ENCODE results near the gene DIAPH1. TPM values are rescaled to one million over a fixed set of nuclear protein-coding genes. Genes with fewer than 3 reads are reported as not detected.

The DIAPH1 gene
- total RNA-seq, 6 experiments from 2014 or later = 105 to 119 (median 109) TPM

DNA sequence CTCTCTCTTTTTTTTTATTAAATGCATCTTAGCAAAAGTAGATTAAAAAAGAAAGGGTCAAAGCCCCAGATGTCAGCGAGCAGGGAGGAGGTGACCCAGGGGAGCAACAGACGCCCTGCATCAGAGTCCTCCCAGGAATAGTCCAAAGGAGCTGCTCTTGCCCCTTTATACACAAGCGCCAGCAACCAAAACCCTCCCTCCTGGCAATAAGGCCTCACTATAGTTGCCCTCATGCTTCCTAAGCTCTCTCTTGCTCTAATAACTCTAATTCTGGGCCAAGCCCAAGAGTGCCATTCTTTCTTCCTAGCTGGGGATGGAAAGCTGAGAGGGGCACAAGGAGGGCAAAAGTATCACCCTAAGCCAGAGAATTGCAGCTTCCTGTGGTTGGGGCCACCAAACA is 103.7 kb downstream of the DIAPH1 start:
- H3K36me3 Mint-ChIP-seq (ENCODE audit: low read depth) = peaks cover 52% of the 10 kb centered on the region
- no peaks in the 10 kb centered on the region for H3K9me3 Mint-ChIP-seq
- DNase-seq = no peak
- H3K4me3 Mint-ChIP-seq = no peak overlapping the region
- TF ChIP-seq, protein P1, sequence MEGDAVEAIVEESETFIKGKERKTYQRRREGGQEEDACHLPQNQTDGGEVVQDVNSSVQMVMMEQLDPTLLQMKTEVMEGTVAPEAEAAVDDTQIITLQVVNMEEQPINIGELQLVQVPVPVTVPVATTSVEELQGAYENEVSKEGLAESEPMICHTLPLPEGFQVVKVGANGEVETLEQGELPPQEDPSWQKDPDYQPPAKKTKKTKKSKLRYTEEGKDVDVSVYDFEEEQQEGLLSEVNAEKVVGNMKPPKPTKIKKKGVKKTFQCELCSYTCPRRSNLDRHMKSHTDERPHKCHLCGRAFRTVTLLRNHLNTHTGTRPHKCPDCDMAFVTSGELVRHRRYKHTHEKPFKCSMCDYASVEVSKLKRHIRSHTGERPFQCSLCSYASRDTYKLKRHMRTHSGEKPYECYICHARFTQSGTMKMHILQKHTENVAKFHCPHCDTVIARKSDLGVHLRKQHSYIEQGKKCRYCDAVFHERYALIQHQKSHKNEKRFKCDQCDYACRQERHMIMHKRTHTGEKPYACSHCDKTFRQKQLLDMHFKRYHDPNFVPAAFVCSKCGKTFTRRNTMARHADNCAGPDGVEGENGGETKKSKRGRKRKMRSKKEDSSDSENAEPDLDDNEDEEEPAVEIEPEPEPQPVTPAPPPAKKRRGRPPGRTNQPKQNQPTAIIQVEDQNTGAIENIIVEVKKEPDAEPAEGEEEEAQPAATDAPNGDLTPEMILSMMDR (IDR thresholded peaks at IDR 0.05) = no peak
- H3K27me3 Mint-ChIP-seq (ENCODE audit: insufficient read depth) = peaks cover 15% of the 10 kb centered on the region
- H3K27ac Mint-ChIP-seq = peak overlapping the region; percentile 96
- H3K4me1 Mint-ChIP-seq (ENCODE audit: low read depth) = peaks cover 91% of the 10 kb centered on the region

DNA sequence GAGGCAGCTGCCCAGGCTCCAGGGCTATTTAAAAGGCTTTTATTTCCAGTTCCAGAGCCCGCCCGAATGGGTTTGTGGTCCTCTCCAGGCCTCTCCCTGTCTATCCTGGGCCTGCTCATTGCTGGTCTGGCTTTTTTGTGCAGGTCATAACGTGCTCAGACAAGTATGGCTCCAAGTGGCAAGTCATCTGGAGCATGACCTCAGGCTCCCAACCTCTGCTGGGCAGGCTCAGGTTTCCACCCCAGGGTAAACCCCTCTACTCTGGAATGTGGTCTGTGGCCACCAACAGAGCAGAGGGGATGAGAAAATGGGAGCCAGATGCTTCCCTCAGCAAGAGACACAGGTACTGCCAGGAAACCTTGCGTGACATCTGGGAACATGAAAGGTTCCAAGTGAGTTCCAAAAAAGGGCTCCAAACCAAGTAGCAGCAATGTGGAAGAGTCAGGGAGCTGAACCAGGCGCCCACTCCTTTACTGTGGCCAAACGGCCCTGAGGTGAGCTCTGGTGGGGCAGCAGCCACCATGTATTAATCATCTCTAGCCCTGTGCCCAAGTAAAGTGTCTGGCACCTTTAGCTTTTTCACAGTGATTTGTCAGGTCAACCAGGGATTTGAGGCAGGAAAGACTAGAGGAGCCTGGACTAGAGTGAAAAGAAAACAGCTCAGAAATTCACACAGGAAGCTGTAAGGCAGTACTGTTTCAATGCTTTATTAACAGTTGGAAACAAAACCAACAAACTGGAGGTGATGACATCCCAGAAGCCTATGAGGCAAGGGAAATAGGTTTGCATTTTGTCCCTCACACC is 104.3 kb downstream of the DIAPH1 start:
- Mint-ChIP-seq H3K9me3 (no peaks in the 10 kb centered on the region), H3K27me3 (ENCODE audit: insufficient read depth) (peaks cover 17% of the 10 kb centered on the region), H3K36me3 (ENCODE audit: low read depth) (peaks cover 50% of the 10 kb centered on the region), H3K4me3 (peak overlapping the region; percentile 85), H3K4me1 (ENCODE audit: low read depth) (peaks cover 91% of the 10 kb centered on the region), H3K27ac (peak overlapping the region; percentile 96)
- TF ChIP-seq, protein P1 (IDR thresholded peaks at IDR 0.05) = no peak
- peak; percentile 41 for DNase-seq

DNA sequence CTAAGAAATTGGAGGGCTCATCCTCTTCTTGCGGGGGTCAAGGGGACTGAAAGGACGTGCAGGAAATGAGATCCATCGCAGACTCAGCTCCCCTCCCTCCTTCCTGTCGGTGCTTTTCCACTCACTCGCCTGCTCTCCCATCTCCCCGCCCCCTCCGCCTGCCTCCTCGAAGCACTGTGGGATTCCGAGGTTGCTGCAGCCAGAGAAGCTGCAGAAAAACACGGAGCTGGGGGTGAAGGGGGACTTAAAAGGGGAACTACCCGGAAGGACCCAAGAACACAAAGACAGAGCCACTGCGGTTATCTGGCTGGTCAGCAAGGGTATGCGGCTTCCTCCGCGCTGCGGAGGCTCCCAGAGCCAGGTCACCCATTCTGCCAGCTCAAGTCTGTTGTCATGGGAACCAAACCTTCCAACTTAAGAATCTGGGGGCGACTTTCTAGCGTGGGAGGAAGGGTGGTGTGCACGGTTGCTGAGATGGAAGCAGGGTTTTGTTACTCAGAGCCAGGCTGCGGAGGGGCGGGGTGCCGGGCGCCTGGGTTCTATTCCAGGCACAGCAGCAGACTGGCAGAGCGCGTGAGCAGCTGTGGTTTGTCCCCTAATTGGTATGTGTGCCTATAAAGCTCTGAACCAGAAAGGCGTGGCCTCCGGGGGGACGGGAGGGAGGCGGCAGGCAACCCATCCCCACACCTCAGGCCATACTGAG is 105.0 kb downstream of the DIAPH1 start:
- peak; percentile 94 for DNase-seq
- peak overlapping the region; percentile 85 for H3K4me3 Mint-ChIP-seq
- H3K27me3 Mint-ChIP-seq (ENCODE audit: insufficient read depth) = peaks cover 18% of the 10 kb centered on the region
- peaks cover 91% of the 10 kb centered on the region for H3K4me1 Mint-ChIP-seq (ENCODE audit: low read depth)
- H3K9me3 Mint-ChIP-seq = no peaks in the 10 kb centered on the region
- peak overlapping the region; percentile 96 for H3K27ac Mint-ChIP-seq
- peaks cover 42% of the 10 kb centered on the region for H3K36me3 Mint-ChIP-seq (ENCODE audit: low read depth)
- TF ChIP-seq, protein P1 (IDR thresholded peaks at IDR 0.05) = no peak

DNA sequence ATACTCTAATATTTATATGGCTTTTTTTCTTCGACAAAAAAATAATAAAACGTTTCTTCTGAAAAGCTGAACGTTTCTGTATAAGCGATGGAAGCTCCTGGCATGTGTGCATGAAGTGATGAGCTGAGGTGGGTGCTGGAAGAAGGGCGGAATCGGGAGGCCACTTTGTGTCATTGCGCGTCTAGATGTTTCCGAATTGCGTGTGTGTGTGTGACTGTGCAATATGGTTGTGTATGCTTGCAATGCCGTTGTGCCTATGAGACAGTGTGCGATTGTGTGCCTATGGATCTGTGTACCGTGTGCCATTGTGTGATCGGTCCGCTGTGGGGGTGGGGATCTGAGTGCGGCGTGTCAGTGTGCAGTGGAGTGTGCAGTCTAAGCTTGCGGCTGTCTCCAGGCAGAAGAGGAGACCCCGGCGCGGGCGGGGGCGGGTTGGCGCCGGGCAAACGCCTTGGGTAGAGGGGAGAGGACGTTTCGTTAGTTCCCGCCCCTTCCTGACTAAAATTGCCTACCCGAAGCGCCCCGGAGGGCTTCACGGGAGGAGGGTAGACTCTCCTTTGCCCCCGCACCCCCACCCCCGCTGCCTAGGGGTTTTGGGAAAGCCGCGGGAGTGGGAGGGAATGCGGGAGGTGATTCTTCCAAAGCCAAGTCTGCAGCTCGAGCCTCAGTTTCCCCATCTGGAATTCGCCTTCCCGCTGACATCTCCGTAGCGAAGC is 105.7 kb downstream of the DIAPH1 start:
- H3K9me3 Mint-ChIP-seq = no peaks in the 10 kb centered on the region
- peaks cover 39% of the 10 kb centered on the region for H3K36me3 Mint-ChIP-seq (ENCODE audit: low read depth)
- peak overlapping the region; percentile 96 for H3K27ac Mint-ChIP-seq
- peak overlapping the region; percentile 85 for H3K4me3 Mint-ChIP-seq
- DNase-seq = peak; percentile 48
- TF ChIP-seq, protein P1 (IDR thresholded peaks at IDR 0.05) = no peak
- H3K27me3 Mint-ChIP-seq (ENCODE audit: insufficient read depth) = peaks cover 22% of the 10 kb centered on the region
- peaks cover 91% of the 10 kb centered on the region for H3K4me1 Mint-ChIP-seq (ENCODE audit: low read depth)

DNA sequence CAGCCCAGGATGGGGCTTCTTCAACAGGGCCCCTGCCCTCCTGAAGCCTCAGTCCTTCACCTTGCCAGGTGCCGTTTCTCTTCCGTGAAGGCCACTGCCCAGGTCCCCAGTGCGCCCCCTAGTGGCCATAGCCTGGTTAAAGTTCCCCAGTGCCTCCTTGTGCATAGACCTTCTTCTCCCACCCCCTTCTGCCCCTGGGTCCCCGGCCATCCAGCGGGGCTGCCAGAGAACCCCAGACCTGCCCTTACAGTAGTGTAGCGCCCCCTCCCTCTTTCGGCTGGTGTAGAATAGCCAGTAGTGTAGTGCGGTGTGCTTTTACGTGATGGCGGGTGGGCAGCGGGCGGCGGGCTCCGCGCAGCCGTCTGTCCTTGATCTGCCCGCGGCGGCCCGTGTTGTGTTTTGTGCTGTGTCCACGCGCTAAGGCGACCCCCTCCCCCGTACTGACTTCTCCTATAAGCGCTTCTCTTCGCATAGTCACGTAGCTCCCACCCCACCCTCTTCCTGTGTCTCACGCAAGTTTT is 106.3 kb downstream of the DIAPH1 start:
- peak overlapping the region; percentile 96 for H3K27ac Mint-ChIP-seq
- TF ChIP-seq, protein P1 (IDR thresholded peaks at IDR 0.05) = peak; percentile 99
- peak; percentile 43 for DNase-seq
- H3K27me3 Mint-ChIP-seq (ENCODE audit: insufficient read depth) = peaks cover 22% of the 10 kb centered on the region
- peaks cover 33% of the 10 kb centered on the region for H3K36me3 Mint-ChIP-seq (ENCODE audit: low read depth)
- no peaks in the 10 kb centered on the region for H3K9me3 Mint-ChIP-seq
- H3K4me1 Mint-ChIP-seq (ENCODE audit: low read depth) = peaks cover 91% of the 10 kb centered on the region
- peak overlapping the region; percentile 85 for H3K4me3 Mint-ChIP-seq
